GM19023 (cell line): ENCODE data around the gene CBL.
"Not testable (repeated sequence)": the region's sequence is repeated elsewhere in the genome, so short reads cannot be mapped to it uniquely, and the experiment has no call there.

Experiments
- ATAC-seq: cut with Tn5 transposase; IDR thresholded peaks from one replicate; pipeline ENCODE4 v1.9.1; 2021; ENCODE audit warnings: mild to moderate bottlenecking, moderate library complexity; ENCODE audit not compliant: unreplicated experiment

Gene CBL

GRCh38 chr11:119207415-119207960, 1.3 kb downstream of the CBL start:
- no peak for ATAC-seq

- no peak for ATAC-seq
These were observed 3.0 kb downstream of the CBL start for GRCh38 chr11:119209186-119209585.

GRCh38 chr11:119210050-119210449, 3.9 kb downstream of the CBL start:
- no peak for ATAC-seq

- ATAC-seq = no peak
These were observed 12.2 kb downstream of the CBL start for GRCh38 chr11:119218141-119218878.

DNA sequence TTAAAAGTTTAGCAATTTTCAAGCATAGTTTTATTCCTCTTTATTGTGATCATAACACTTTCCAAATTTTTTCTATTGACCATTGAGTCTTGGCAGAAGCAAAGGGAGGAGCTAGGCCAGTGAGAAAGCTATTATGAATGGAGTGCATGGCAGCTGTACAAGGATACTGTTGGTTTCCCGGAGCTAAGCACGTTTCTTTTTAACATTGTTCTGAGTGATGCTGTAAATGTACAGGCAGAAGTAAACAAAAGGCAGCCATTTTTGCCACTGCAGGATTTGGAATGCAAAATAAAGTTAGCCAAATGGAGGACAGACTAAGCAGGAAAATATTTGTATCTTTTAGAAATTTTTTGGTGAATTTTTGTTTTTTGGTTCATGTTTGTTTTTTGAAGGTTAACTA, 16.2 kb downstream of the CBL start:
- ATAC-seq = no peak

- no peak for ATAC-seq
These were observed 16.8 kb downstream of the CBL start for GRCh38 chr11:119222891-119223290.

GRCh38 chr11:119223856-119224255, 17.7 kb downstream of the CBL start:
- ATAC-seq = no peak

GRCh38 chr11:119228535-119229287, 22.6 kb downstream of the CBL start:
- ATAC-seq = not testable (repeated sequence)

DNA sequence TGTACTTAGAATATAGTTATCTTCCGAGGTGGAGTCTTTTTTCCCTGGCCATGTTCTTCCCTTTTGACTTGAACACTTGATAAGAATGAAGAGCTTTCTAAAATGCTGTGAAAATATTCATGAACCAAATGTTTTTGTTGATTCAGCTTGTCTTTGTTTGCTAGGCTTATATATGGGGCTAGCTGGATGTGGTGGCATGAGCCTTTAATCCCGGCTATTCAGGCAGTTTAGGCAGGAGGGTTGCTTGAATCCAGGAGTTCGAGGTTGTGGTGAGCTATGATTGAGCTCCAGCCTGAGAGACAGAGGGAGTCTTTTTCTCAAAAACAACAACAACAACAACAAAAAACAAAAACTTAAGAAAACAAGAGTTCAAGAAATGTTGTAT, 23.1 kb downstream of the CBL start:
- ATAC-seq = no peak

- ATAC-seq = no peak
These were observed 23.6 kb downstream of the CBL start for GRCh38 chr11:119229741-119230140.

DNA sequence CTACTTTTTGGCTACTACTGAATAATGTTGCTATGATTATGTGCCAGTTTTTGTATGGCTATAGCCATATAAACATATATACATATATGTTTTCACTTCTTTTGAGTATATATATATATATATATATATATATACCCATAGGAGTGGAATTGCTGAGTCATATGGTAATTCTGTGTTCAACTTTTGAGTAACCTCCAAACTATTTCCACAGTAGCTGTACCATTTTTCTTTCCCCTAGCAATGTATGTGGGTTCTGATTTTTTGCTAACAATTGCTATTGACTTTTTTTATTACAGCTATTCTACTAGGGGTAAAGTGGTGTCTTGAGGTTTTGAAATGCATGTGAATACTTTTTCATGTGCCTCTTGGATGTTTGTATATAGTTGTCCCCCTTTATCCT, 30.4 kb downstream of the CBL start:
- ATAC-seq = no peak

- ATAC-seq = no peak
These were observed 30.8 kb downstream of the CBL start for GRCh38 chr11:119236891-119237290.

GRCh38 chr11:119237515-119237914, 31.4 kb downstream of the CBL start:
- no peak for ATAC-seq

- ATAC-seq = no peak
These were observed 42.9 kb downstream of the CBL start for GRCh38 chr11:119248750-119249670.

GRCh38 chr11:119249671-119250010, 43.5 kb downstream of the CBL start:
- ATAC-seq = no peak

DNA sequence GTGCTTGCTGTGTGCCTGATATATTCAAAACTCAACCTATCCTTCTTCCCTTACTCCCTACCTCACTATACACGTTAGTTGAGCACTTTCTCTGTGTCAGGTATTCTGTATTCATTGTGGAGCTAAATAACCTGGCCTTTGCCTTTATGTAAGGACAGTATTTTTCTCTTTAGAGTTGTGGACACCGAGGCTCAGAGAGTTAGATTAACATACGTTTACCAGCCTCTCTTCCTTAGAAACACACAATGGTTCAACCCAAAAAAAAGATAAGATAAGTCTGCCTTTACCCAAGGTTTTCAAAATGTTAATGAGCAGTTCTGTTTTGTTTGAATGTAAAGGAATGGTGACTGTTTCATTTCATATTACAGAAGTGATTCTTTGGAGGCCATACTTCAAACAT, 45.0 kb downstream of the CBL start:
- ATAC-seq = no peak

GRCh38 chr11:119254239-119254638, 48.1 kb downstream of the CBL start:
- ATAC-seq = no peak

- ATAC-seq = no peak
These were observed 52.0 kb downstream of the CBL start for GRCh38 chr11:119258180-119258579.

DNA sequence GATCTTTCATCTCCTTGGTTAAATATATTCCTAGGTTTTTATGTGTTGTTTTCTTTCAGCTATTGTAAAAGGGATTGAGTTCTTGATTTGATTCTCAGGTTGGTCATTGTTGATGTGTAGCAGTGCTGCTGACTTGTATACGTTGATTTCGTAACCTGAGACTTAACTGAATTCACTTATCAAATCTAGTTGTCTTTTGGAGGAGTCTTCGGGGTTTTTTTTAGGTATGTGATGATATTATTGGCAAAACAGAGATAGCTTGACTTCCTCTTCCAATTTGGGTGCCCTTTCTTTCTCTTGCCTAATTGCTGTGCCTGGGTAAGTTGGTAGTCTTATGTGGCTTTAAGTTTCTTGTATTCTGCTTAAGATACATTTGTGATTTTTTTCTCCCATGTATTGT, 52.8 kb downstream of the CBL start:
- no peak for ATAC-seq

GRCh38 chr11:119262668-119263351, 56.7 kb downstream of the CBL start:
- no peak for ATAC-seq
